Glomerular endothelial cell (primary cell): ENCODE results near the gene CCBE1. TPM values are rescaled to one million over a fixed set of nuclear protein-coding genes. Genes with fewer than 3 reads are reported as not detected.

Source experiments
- DNase-seq: peaks from one replicate; pipeline ENCODE4 v3.0.0-alpha.2; 2011; ENCODE audit warnings: low read depth, low spot score; ENCODE audit errors: extremely low read depth
- total RNA-seq: library from RNA; depleted of rRNA; stranded (reverse); fragments of >200 nt; gene quantifications from 2 replicates; pipeline ENCODE4 v1.2.3, GENCODE V29; 2015

The CCBE1 gene
- total RNA-seq, 1 donor from 2014 or later: 9.5 TPM

DNA sequence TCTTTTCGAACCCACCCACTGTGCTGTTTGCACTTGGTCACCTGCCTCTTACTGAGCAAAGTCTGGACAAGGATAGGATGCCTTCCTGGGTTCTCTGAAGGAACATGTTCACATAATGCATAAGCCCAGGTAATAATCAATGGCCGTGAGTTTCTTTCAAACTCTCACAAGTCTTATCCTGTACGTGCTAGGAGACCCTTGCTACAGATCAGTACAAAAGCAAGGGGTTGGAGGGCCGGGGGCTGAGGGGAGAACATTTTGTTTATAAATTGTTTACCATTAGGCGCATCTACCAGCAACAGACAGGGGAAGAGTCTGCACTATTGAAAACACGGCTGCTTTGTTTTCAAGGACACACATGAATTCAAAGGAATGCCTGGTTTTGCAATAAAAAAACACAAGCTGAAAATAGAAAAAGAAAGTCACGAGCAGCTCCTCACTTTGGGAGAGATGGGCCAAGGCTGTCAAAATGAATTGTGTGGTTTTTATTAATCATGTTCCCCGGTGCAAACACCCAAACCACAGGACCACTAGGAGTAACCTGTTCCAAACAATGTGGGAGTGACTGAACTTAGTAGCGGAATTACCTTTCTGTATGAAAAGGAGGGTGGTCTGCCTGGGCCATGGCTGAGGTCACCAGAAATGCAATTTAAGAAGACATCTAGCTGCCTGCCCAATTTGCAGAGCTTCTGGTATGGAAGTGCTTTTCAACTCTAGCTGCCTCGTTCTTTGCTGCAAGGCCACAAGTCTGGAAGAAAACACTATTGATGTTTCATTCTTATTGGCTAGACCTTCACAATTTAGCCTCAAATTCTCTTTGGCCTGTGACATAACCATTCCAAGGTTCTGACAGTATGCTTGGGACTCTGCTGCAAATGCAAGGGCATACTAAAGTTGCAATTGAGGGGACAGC lies 73.5 kb downstream of the CCBE1 start:
- DNase-seq: no peak

DNA sequence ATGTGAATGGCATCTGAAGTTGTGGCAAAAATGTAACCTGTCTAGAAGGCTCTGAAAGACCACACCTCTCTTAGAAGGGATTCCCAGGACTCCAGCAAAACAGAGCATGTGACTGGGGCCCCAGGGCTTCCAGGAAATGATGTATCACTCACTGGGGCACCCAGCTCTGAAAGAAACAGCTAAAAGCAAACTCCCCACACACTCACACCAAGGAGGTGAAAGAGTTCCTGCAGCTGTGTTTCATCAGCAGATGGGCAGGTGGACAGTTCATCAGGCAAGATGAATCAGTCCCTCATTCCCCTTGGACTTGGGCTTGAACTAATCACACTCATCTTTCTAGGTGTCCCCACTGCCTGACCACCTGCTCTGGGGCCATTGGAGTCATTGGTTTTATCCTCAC lies 76.2 kb downstream of the CCBE1 start:
- no peak for DNase-seq

DNA sequence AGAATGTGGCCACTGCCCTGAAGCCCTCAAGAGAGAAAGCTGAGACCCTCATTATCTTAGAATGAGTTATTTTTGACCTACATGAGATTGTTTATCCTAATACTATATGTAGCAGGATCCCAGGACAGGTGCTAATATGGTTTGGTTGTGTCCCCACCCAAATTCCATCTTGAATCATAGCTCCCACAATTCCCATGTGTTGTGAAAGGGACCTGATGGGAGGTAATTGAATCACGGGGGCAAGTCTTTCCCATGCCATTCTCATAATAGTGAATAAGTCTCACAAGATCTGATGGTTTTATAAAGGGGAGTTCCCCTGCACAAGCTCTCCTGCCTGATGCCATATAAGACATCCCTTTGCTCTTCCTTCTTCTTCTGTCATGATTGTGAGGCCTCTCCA lies 76.8 kb downstream of the CCBE1 start:
- DNase-seq: no peak

DNA sequence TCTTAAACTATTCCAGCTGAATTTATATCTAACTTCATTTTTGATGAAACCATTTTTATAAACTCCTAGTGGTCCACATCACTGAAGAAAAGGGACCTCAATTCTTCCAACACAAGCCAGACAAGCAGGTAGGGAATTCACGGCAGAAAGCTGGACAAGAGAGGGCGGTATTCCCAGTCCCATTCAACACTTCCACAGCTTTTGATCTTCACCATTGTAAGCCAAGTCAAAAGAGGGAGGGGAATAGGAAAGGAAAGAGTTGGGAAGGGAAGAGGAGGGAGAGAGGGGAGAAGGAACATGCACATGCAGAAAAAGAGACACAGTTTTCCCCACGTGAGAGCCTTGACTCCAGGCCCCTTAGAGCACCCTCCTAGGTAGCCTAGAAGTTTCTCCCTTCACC lies 77.4 kb downstream of the CCBE1 start:
- no peak for DNase-seq

DNA sequence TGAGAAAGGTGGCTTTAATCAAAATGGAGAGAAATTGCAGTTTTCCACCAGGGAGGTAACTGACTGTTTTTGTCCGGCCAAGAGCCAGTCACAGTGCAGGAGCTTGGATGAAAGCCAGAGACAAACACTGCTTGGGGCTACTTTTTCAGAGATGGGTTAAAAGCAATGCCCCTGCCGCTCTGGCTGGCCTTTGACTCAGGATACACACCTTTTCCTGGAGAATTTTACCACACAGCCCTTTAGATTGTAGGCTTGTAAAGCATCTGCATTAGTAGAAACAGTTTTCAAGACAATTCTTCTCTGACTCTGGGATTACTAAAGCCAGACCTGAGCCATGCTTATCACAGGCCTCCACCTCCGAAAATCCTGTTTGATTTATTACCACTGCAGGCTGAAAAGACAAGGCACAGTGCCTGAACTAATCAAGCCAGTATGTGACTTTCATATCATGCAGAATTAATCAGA lies 79.7 kb downstream of the CCBE1 start:
- no peak for DNase-seq

DNA sequence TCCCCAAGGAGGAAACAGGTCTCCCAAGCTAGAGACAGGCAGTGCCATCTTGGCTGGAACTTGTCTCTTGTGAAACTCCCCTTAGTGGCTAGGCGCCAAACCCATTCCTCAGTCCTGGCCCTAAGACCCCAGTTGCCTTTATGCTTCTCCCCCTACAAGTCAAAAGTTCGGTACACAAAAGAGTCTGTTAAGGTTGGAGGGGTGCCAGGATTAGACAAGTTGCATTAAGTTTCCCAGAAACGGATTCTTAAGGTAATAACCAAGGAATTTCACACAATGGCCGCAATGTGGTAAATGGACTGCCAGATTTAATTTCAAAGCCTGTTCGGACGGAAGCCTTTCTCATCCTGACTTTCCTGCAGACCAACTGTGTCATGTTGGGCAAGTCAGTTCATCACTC lies 80.7 kb downstream of the CCBE1 start:
- DNase-seq: no peak

DNA sequence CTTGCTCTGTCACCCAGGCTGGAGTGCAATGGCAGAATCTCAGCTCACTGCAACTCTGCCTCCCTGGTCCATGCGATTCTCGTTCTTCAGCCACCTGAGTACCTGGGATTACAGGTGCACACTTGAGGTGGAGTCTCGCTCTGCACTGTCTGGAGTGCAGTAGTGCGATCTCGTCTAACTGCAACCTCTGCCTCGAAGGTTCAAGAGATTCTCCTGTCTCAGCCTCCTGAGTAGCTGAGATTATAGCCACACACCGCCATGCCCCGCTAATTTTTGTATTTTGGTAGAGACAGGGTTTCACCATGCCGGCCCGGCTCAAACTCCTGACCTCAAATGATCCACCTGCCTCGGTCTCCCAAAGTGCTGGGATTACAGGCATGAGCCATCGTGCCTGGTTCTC lies 83.3 kb downstream of the CCBE1 start:
- DNase-seq: no peak

DNA sequence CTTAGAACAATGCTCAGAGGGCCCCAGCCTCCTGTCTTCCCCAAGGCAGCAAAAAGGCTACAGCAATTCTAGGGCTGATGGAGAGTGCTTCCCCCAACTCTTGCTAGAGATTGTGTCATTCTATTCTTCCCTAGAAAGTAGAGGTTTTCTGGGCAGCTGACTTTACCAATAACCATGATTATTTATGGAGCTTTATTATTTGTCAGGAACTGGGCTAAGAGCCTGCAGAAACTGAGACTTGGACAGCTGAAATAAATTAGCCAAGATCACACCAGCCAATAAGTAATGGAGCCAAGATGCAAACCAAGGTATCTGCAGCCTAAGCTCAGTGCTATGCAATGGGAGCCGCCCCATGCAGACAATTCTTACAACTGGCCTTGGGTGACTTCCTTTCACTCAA lies 84.8 kb downstream of the CCBE1 start:
- DNase-seq: no peak

DNA sequence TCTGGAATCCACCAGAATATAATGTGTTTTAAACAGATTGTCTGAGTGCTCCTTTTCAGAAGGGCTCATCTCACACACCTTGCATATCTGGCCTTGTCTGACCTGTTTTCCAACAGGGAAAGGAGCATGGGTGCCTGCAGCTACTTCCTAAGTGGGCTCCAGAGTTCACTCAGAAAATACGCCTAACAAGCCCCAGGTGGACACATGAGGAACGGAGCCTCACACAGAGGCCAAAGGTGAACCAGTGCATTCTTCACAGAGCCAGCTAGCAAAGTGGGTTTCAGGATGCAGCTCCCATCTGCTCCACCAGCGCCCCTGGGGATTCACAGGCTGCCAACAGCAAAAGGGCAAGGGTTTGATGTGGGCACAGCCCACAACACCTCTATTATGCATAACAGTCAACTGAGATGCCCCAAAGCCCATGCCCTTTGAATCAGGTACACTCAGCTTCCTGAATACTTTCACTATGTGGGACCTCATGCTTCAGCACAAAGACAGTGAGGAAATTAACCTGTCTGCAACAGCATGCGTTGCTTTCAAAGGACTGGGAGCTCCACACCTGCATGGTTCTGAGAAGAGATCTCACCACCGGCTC lies 86.6 kb downstream of the CCBE1 start:
- no peak for DNase-seq

DNA sequence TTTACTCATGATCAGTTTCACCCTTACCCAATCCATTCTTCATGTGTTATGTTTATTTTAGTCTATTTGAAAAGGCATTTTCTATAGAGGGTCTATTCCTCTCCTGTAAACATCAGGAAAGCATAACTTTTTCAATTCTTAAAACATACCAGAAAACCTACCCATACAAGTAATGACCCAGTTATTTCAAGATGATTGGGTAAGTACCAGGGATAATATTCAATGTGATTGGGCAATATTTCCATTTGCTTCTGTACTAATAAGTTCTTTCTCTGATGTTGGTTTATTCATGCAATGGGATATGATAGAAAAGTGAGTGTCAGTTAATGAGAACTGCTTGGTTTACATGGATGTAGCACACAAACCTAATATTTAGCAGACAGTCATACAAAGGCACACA lies 87.6 kb downstream of the CCBE1 start:
- DNase-seq: no peak

DNA sequence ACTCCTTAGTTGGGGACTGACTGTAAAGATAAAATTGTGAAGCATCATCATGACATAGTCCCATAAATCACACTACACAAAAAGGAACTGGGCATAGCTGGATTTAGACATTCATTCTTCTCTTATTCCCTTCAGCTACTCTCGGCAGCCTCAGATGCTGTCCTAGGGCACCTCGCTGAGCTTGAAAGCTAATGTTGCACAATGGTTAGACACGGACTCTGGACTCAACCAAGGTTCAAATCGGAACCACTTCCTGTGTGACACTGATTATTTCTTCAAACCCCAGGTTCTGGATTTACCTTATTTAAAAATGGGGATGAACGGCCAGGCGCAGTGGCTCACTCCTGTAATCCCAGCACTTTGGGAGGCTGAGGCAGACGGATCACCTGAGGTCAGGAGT lies 89.8 kb downstream of the CCBE1 start:
- no peak for DNase-seq

DNA sequence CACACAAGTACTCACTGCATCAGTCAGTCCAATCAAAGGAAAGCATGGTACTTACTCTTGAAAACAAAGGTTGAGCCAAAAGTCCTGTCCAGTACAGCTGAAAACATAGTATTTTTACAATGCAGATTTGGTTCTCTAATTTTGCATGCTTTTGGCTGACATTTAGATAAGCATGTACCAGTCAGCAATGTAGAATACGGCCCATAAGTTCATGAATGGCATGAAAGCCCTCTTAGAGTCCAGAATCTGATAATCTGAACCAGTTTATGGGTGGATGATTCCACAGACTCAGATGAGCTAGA lies 90.2 kb downstream of the CCBE1 start:
- no peak for DNase-seq

DNA sequence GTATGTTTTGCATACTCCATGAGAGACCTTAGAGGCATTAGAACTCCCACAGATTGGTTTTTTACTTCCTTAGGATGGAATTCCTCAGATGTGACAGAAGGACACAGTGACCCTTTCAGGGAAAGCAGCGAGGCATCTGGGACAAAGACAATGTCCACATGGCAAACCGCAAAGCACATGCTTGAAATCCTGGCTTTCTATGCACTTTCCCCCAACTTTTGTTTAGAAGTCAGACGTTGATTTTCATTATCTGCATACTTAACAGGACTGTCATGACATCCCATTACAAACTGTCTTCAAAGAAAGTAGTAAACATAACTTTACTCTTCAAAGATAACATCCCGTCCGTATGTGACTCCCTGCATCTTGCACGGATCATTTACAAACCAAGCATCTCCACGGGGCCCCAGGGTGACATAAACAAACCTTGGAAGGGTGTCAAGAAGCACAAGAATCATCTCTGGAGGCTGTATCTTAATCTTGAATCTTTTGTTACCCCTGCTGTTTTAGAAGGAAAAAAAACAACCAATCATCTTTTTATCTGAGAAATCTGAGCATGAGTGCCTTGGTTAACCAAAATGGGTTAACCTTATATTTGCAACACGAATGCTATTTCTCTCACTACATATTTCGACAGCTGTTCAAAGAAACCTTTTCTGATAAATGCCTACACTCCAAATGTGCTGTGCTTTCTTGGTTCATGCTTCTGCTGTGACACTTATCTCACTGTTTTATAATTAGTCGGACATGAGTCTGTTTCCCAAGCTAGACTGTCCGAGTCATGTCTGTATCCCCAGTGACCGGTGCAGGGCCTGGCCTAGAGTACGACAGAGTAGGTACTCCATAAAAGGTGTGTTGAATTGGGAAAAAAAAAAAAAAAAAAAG lies 90.8 kb downstream of the CCBE1 start:
- no peak for DNase-seq

DNA sequence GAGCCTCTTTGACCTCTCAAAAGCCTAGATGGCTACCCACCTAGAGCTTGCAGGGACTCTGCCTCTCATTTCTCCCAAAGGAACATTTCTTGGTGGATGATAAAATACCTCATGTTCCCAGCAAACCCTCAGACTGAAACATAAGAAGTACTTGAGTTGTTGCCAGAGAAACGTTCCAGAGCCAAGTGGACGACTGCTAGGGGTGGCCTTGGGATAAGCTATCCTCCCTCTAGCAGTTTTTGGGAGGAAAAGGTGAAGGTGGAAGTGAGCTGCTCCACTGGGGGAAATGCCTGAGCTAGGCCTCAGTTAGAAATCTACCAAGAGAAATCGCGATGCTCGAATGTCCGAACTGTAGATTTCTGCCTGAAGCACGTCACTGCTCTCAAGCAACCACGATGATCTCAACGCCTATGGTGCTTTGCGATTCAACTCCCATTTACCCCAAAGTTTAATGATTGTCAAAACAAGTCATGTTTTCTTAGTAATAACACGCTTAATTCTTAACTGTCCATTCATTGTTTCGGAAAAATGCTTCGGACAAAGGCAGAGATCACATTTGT lies 91.5 kb downstream of the CCBE1 start:
- DNase-seq: no peak

DNA sequence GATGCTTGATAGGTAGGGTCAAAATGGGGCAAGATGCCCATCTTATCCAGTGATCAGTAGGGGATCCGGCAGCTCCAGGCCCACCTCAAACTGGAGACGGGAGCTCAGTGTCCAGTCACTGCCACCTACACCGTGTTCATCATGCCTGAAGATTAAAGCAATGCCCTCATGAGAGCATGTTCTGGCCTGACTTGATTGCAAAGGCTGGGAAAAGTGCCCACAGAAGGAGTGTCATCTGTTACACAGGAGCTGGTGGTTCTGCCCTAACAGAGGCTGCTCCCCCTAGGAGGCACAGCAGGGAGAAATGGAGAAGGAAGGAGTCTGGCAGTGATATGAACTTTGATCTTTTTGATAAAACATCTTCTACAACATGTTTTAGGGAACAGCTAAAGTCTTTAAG lies 92.3 kb downstream of the CCBE1 start:
- no peak for DNase-seq

DNA sequence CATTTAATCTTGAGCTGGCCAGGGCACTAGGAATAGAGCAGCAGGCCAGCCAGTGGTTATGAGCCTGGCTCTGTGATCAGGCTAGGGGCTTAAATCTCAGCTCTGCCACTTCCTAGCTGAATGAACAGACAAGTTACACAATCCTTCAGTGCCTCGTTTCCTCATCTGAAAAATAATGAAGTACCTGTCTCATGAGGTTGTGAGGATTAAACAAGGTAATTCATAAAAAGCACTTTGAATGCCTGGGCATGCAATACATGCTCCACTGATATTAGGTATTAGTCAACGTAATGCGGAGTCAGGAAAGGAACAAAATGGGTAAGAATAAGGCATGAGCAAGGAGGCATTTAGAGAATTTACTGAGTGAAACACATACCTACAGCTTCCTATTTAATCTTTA lies 100.2 kb downstream of the CCBE1 start:
- DNase-seq: no peak

DNA sequence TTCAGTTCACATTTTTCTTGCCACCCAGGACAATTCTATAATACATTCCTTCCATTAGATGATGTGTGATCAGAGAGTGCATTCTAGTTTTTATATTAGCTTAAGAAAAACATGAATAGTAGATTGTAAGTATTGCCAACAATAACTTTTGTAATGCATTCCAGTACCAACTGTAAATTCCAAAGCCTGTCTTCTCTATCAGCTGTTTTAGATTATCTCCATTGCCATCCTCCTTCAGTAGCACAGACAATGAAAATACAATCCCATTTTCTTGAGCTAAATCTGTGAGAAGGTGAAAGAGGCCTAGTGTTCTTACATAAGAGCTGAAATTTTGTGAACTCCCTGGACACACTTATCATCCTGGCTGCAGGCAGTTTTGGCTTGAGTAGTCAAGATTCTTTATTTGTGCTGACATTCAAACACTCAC lies 103.9 kb downstream of the CCBE1 start:
- no peak for DNase-seq

DNA sequence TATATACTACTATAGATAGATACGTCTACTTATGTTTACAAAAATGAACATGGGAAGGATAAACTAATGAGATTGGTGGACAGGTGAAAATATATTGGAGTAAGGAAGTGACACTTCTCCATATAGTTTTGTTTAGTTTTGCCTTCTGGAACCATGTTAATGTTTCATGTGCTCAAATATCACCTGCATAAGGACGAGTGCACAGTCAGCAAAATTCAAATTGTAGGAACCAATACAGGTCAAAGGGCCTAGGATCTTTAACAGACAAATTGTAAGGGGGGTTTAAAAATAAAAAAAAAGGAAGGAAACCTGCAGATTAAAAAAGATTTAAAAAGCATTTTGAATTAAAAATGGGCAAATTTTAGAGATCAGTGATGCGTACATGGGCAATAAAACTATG lies 104.6 kb downstream of the CCBE1 start:
- DNase-seq: no peak

DNA sequence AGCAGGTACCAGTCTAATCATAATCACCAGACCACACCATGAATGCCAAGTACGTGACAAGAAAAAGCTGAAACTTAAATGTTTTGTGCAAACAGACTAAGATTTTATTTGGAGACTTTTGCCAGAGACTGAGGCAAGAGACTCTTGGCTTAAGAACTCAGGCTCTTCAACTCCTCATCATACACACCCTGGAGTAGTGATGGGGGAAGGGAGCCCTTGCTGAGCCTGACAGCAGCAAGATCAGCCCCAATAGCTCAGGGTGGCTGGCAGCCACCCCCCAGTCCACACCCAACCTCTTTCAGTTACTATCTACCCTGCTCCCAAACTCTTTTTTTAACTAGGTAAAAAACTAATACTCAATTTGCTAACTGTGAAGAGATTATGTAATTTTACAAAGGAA lies 114.8 kb downstream of the CCBE1 start:
- DNase-seq: no peak

DNA sequence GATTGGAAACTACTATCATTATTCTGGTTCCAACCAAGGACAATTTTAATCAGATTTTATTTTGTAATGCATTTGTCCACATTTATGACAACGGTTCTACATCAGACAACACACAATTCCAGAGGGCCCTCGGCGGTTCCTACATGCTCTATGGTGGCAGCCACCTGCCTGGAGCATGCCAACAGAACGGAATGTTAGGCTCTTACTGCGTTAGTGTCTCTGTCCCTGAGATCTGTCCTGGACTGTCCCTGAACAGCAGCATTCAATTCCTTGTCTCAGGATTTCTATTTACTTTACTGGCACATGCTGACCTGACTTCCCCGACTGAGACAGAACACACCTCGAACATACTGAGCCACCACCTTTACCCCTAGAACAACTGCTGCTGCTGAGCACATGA lies 117.7 kb downstream of the CCBE1 start:
- DNase-seq: no peak

DNA sequence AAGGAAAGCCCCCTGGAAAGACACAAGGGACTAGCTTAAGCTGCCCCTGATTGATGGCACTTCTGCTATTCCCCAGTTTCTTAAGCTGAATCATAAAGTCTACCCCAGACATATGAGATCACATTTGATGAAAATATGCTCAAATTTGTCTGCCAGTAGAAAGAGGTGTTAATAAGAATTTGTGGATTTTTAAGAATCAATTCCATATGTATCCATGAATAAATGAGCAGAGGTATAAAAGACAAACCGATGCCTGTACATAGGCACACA lies 119.9 kb downstream of the CCBE1 start:
- no peak for DNase-seq
